Mesenchymal stem cell (in vitro differentiated cells and primary cell): ENCODE data around the gene TBC1D26.
"Not testable (repeated sequence)": the region's sequence is repeated elsewhere in the genome, so short reads cannot be mapped to it uniquely, and the experiment has no call there.

Source experiments
- DNase-seq: peaks from one replicate; pipeline ENCODE4 v3.0.0-alpha.2; 2013
- H2AFZ ChIP-seq: one replicate; pipeline ENCODE4 v1.6.1; 2013; ENCODE audit warnings: low read depth, mild to moderate bottlenecking, control low read depth, inconsistent platforms, low read length, moderate library complexity
- H2AK5ac ChIP-seq: 2 replicates; pipeline ENCODE4 v1.6.1; 2013; ENCODE audit warnings: low read length, moderate library complexity, mild to moderate bottlenecking, inconsistent platforms; ENCODE audit not compliant: severe bottlenecking
- H2BK120ac ChIP-seq: one replicate; pipeline ENCODE4 v1.6.1; 2013; ENCODE audit warnings: low read depth, mild to moderate bottlenecking, inconsistent platforms, low read length, moderate library complexity
- H2BK12ac ChIP-seq, 2 experiments: one replicate each; pipeline ENCODE4 v1.6.1; 2013; ENCODE audit warnings: inconsistent platforms in 2 of 2, low read length in 2 of 2, mild to moderate bottlenecking in 2 of 2, moderate library complexity in 2 of 2, control low read depth in 1 of 2
- H2BK15ac ChIP-seq: one replicate; pipeline ENCODE4 v1.6.1; 2013; ENCODE audit warnings: mild to moderate bottlenecking, low read depth, inconsistent platforms; ENCODE audit not compliant: poor library complexity, severe bottlenecking
- H2BK5ac ChIP-seq: 2 replicates; pipeline ENCODE4 v1.6.1; 2013; ENCODE audit warnings: low read depth, mild to moderate bottlenecking, low read length, control low read depth, inconsistent platforms; ENCODE audit not compliant: poor library complexity, severe bottlenecking
- H3K14ac ChIP-seq, 2 experiments: one replicate each; pipeline ENCODE4 v1.6.1; 2013; ENCODE audit warnings: inconsistent platforms in 2 of 2, low read length in 2 of 2, control low read depth in 1 of 2, mild to moderate bottlenecking in 1 of 2, moderate library complexity in 1 of 2
- H3K18ac ChIP-seq, 2 experiments: one replicate each; pipeline ENCODE4 v1.6.1; 2013; ENCODE audit warnings: inconsistent platforms in 2 of 2, low read length in 2 of 2, control low read depth in 1 of 2, low read depth in 1 of 2, mild to moderate bottlenecking in 1 of 2
- H3K23ac ChIP-seq, 2 experiments: one replicate each; pipeline ENCODE4 v1.6.1; 2013; ENCODE audit warnings: inconsistent platforms in 2 of 2, low read length in 2 of 2, mild to moderate bottlenecking in 2 of 2, moderate library complexity in 2 of 2, control low read depth in 1 of 2
- H3K27ac ChIP-seq: 2 replicates; pipeline ENCODE4 v1.5.1; 2013; ENCODE audit warnings: mild to moderate bottlenecking, moderate library complexity, low read length, control low read depth, inconsistent platforms; ENCODE audit not compliant: poor library complexity, severe bottlenecking
- H3K27me3 ChIP-seq, 2 experiments: 2 replicates each; pipeline versions ENCODE4 v1.6.1 to v1.7.0; 2013; ENCODE audit warnings: low read length in 2 of 2, mild to moderate bottlenecking in 2 of 2, moderate library complexity in 2 of 2, control low read depth in 1 of 2, inconsistent platforms in 1 of 2; ENCODE audit not compliant: control insufficient read depth in 1 of 2, insufficient read depth in 1 of 2
- H3K36me3 ChIP-seq, 2 experiments: 2 replicates each; pipeline versions ENCODE4 v1.6.1 to v1.7.0; 2013; ENCODE audit warnings: low read length in 2 of 2, control low read depth in 1 of 2, inconsistent platforms in 1 of 2, low read depth in 1 of 2, mild to moderate bottlenecking in 1 of 2; ENCODE audit not compliant: insufficient read depth in 2 of 2, control insufficient read depth in 1 of 2
- H3K4ac ChIP-seq, 2 experiments: one replicate each; pipeline ENCODE4 v1.6.1; 2013; ENCODE audit warnings: inconsistent platforms in 2 of 2, low read length in 2 of 2, mild to moderate bottlenecking in 2 of 2, moderate library complexity in 2 of 2, control low read depth in 1 of 2, low read depth in 1 of 2
- H3K4me1 ChIP-seq: 2 replicates; pipeline ENCODE4 v1.6.1; 2013; ENCODE audit warnings: low read depth, low read length, control low read depth; ENCODE audit not compliant: control insufficient read depth, insufficient read depth
- H3K4me2 ChIP-seq: 2 replicates; pipeline ENCODE4 v1.6.1; 2013; ENCODE audit warnings: low read length, mild to moderate bottlenecking, inconsistent platforms; ENCODE audit not compliant: poor library complexity, severe bottlenecking
- H3K4me3 ChIP-seq, 2 experiments: 2 replicates each; pipeline versions ENCODE4 v1.5.1 to v1.7.0; 2013; ENCODE audit warnings: low read length in 2 of 2, mild to moderate bottlenecking in 2 of 2, control low read depth in 1 of 2, low read depth in 1 of 2; ENCODE audit not compliant: insufficient read depth in 1 of 2
- H3K79me1 ChIP-seq: replicated peaks from 2 replicates; pipeline ENCODE4 v1.6.1; 2013; ENCODE audit warnings: mild to moderate bottlenecking, control low read depth, low read length, inconsistent platforms; ENCODE audit not compliant: poor library complexity, severe bottlenecking
- H3K9ac ChIP-seq: 2 replicates; pipeline ENCODE4 v1.7.0; 2013; ENCODE audit warnings: mild to moderate bottlenecking, low read length, moderate library complexity
- H3K9me3 ChIP-seq: 2 replicates; pipeline ENCODE4 v1.7.0; 2013; ENCODE audit warnings: mild to moderate bottlenecking, low read length; ENCODE audit not compliant: control insufficient read depth
- H4K8ac ChIP-seq: one replicate; pipeline ENCODE4 v1.6.1; 2013; ENCODE audit warnings: inconsistent platforms, mild to moderate bottlenecking, low read length, moderate library complexity
- H4K91ac ChIP-seq: one replicate; pipeline ENCODE4 v1.6.1; 2013; ENCODE audit warnings: mild to moderate bottlenecking, low read length, inconsistent platforms
- WGBS: methylation state at CpG from one replicate; pipeline ENCODE4 v1.1.7; 2013; ENCODE audit warnings: mixed read lengths; 5-methylcytosine and 5-hydroxymethylcytosine counted together

The TBC1D26 gene

GRCh38 chr17:15783461-15783860 is 51.4 kb downstream of the TBC1D26 start:
- Histone ChIP-seq H2AFZ (no peak overlapping the region), H4K91ac (no peak overlapping the region), H3K4me2 (no peak overlapping the region), H3K4ac (no peak overlapping the region), H4K8ac (no peak overlapping the region), H3K18ac (no peak overlapping the region), H2BK120ac (no peak overlapping the region), H2BK15ac (no peak overlapping the region), H3K23ac (no peak overlapping the region), H3K9me3 (peaks cover 2% of the 10 kb centered on the region), H3K4me3 (peak overlapping the region in 1 of 2 experiments; percentile 77), H2AK5ac (no peak overlapping the region), H3K27me3 (no peaks in the 10 kb centered on the region), H3K79me1 (no peaks in the 10 kb centered on the region), H2BK5ac (no peak overlapping the region), H3K14ac (no peak overlapping the region), H3K4me1 (peaks cover 4% of the 10 kb centered on the region), H3K36me3 (no peaks in the 10 kb centered on the region), H2BK12ac (no peak overlapping the region), H3K9ac (peak overlapping the region; percentile 91), H3K27ac (no peak overlapping the region)
- 100% methylated on average over 1 of the region's 2 CpGs for WGBS
- DNase-seq = no peak

GRCh38 chr17:15784351-15784750 is 52.3 kb downstream of the TBC1D26 start:
- H3K9me3 ChIP-seq, H4K91ac ChIP-seq, H2AK5ac ChIP-seq, H3K4ac ChIP-seq, H3K79me1 ChIP-seq, H3K27ac ChIP-seq, H3K23ac ChIP-seq, H3K14ac ChIP-seq, H3K4me3 ChIP-seq, H3K9ac ChIP-seq, H3K27me3 ChIP-seq, H3K36me3 ChIP-seq, H2BK15ac ChIP-seq, H2BK120ac ChIP-seq, H2BK5ac ChIP-seq, H3K18ac ChIP-seq, H2BK12ac ChIP-seq, H3K4me2 ChIP-seq, H4K8ac ChIP-seq, H2AFZ ChIP-seq, H3K4me1 ChIP-seq: not testable (repeated sequence)
- 90% methylated on average over 2 of the region's 2 CpGs for WGBS
- peak; percentile 9 for DNase-seq

GRCh38 chr17:15787363-15788075 is 55.4 kb downstream of the TBC1D26 start:
- not testable (repeated sequence) for H3K9ac ChIP-seq, H3K27me3 ChIP-seq, H2BK15ac ChIP-seq, DNase-seq, H3K4me2 ChIP-seq, H2AFZ ChIP-seq, H3K4ac ChIP-seq, H3K23ac ChIP-seq, H3K18ac ChIP-seq, H3K4me1 ChIP-seq, H2BK5ac ChIP-seq, H3K27ac ChIP-seq, H4K8ac ChIP-seq, H2BK12ac ChIP-seq, H2AK5ac ChIP-seq, H3K14ac ChIP-seq, H3K36me3 ChIP-seq, H4K91ac ChIP-seq, H2BK120ac ChIP-seq, H3K4me3 ChIP-seq, H3K9me3 ChIP-seq, H3K79me1 ChIP-seq
- 97% methylated on average over 26 of the region's 29 CpGs for WGBS

- not testable (repeated sequence) for H3K79me1 ChIP-seq, H3K27ac ChIP-seq, H3K4me1 ChIP-seq, H3K4me2 ChIP-seq, H3K36me3 ChIP-seq, H3K18ac ChIP-seq, H3K14ac ChIP-seq, H3K4me3 ChIP-seq, DNase-seq, H2BK12ac ChIP-seq, H4K91ac ChIP-seq, H3K23ac ChIP-seq, H2AK5ac ChIP-seq, H3K27me3 ChIP-seq, H2BK15ac ChIP-seq, H2BK120ac ChIP-seq, H3K9me3 ChIP-seq, H2BK5ac ChIP-seq, H2AFZ ChIP-seq, H4K8ac ChIP-seq, H3K9ac ChIP-seq, H3K4ac ChIP-seq
- WGBS = no CpG with 5 or more reads among the region's 2 CpGs
Measured at GRCh38 chr17:15788365-15788764, 56.3 kb downstream of the TBC1D26 start.
